K562 (cell line): Measurements from ENCODE around the gene ARHGEF1. TPM values are rescaled to one million over a fixed set of nuclear protein-coding genes. Genes with fewer than 3 reads are reported as not detected.
A peak's percentile ranks its signal among the peaks of the same experiment; 100 is the strongest.

Experiments
- E2F6 ChIP-seq, 2 experiments: IDR thresholded peaks; 2 replicates each; pipeline ENCODE4 v1.6.1; 2011; ENCODE audit warnings: borderline replicate concordance in 1 of 2, control low read depth in 1 of 2, low read depth in 1 of 2, low read length in 1 of 2, mild to moderate bottlenecking in 1 of 2, mixed read lengths in 1 of 2, moderate library complexity in 1 of 2; ENCODE audit not compliant: insufficient read depth in 1 of 2, insufficient read length in 1 of 2, poor library complexity in 1 of 2, severe bottlenecking in 1 of 2; ENCODE audit errors: extremely low read depth in 1 of 2
- ETV1 ChIP-seq: fragments of 450-650 bp; conservative IDR thresholded peaks from 2 replicates; pipeline ENCODE4 v1.6.1; 2016; ENCODE audit warnings: missing genetic modification characterization, control low read depth, low read depth, missing compliant biosample characterization
- ETV5 ChIP-seq: sonication (generic); formaldehyde crosslinking; IDR thresholded peaks from 2 replicates; pipeline ENCODE4 v1.4.0; 2020; ENCODE audit warnings: low read depth, mild to moderate bottlenecking, missing genetic modification reagents
- HDAC2 ChIP-seq: fragments of 450-650 bp; IDR thresholded peaks from 2 replicates; pipeline ENCODE4 v1.6.1; 2016; ENCODE audit warnings: mild to moderate bottlenecking
- KDM4B ChIP-seq, 2 experiments: fragments of 450-650 bp in 1 of 2; sonication (generic) in 1 of 2; IDR thresholded peaks; 2 replicates each; pipeline ENCODE4 v1.6.1; 2016 to 2017; ENCODE audit warnings: borderline replicate concordance in 2 of 2, antibody characterized with exemption in 1 of 2, low read depth in 1 of 2, mild to moderate bottlenecking in 1 of 2
- MAX ChIP-seq: sonication (generic); formaldehyde crosslinking; IDR thresholded peaks from 2 replicates; pipeline ENCODE4 v1.9.0; 2022; ENCODE audit warnings: mild to moderate bottlenecking, missing genetic modification reagents
- MLLT1 ChIP-seq, 2 experiments: fragments of 450-650 bp; IDR thresholded peaks; 2 replicates each; pipeline ENCODE4 v1.6.1; 2016
- MTA1 ChIP-seq: fragments of 450-650 bp; IDR thresholded peaks from 2 replicates; pipeline ENCODE4 v1.6.1; 2017; ENCODE audit warnings: borderline replicate concordance
- TBL1XR1 ChIP-seq, 2 experiments: IDR thresholded peaks; 2 replicates each; pipeline ENCODE4 v1.6.1; 2012; ENCODE audit warnings: improper control_type of control experiment in 2 of 2, low read length in 2 of 2, mild to moderate bottlenecking in 1 of 2
- ZBTB40 ChIP-seq, 2 experiments: fragments of 450-650 bp in 1 of 2; sonication (generic) in 1 of 2; formaldehyde crosslinking in 1 of 2; IDR thresholded peaks; 2 replicates each; pipeline versions ENCODE4 v1.7.1 to v1.9.0; 2016 to 2022; ENCODE audit warnings: inconsistent platforms in 1 of 2, mild to moderate bottlenecking in 1 of 2, missing genetic modification reagents in 1 of 2
- ZFX ChIP-seq: sonication (generic); formaldehyde crosslinking; IDR thresholded peaks from 2 replicates; pipeline ENCODE4 v1.8.0; 2022; ENCODE audit warnings: mild to moderate bottlenecking, missing genetic modification reagents, moderate library complexity
- ZNF511 ChIP-seq: sonication (generic); formaldehyde crosslinking; IDR thresholded peaks from 2 replicates; pipeline ENCODE4 v1.8.0; 2022; ENCODE audit warnings: mild to moderate bottlenecking, missing genetic modification reagents
- polyA plus RNA-seq, 8 experiments: library from polyadenylated mRNA; depleted of rRNA in 4 of 8; stranded (reverse) in 5 of 8; unstranded in 3 of 8; fragments of >200 nt; fragmentation: Nextera tagmentation in 2 of 8; fragmentation: Illumina TruSeq in 1 of 8; extraction: Ambion mirVana in 2 of 8; extraction: Trizol in 1 of 8; gene quantifications; 2 replicates each; pipeline versions ENCODE4 v1.2.1 to v1.2.3, GENCODE V29; 2011 to 2014; ENCODE audit warnings: inconsistent platforms in 1 of 8, missing spikeins in 1 of 8
- total RNA-seq, 7 experiments: library from RNA; depleted of rRNA in 6 of 7; stranded (reverse); fragments of >200 nt in 6 of 7; fragmentation: Illumina TruSeq in 2 of 7; extraction: Trizol in 2 of 7; gene quantifications; 2 replicates each; pipeline versions ENCODE4 v1.2.1 to v1.2.3, GENCODE V29; 2011 to 2021; ENCODE audit warnings: low replicate concordance in 1 of 7

Gene ARHGEF1
- total and polyA plus RNA-seq, 9 of the 15 experiments (the other 6 are each of a cell fraction or from before 2014, with no cell fraction given): 1.9 to 149 (median 29.8) TPM

- TF ChIP-seq ZBTB40 (IDR thresholded peaks at IDR 0.05) (peak; percentile 29; the same call in 1 of the 2 replicates), ZBTB40 (CRISPR knock-in tag; IDR thresholded peaks at IDR 0.05) (no peak), ETV1 (tag) (peak; percentile 42), TBL1XR1 (IDR thresholded peaks at IDR 0.05; ENCODE audit: low read length in 2 of 2) (no peak), ETV5 (CRISPR knock-in tag) (peak; percentile 44; the same call in 1 of the 2 replicates), E2F6 (IDR thresholded peaks at IDR 0.05; ENCODE audit: borderline replicate concordance in 1 of 2, extremely low read depth in 1 of 2, insufficient read depth in 1 of 2, insufficient read length in 1 of 2, low read depth in 1 of 2, low read length in 1 of 2, poor library complexity in 1 of 2, severe bottlenecking in 1 of 2) (peak in 1 of 2 experiments; percentile 56), HDAC2 (0 out of 2 replicates have a peak, but pooled peaks have one; percentile 24), MTA1 (peak; percentile 33; the same call in 1 of the 2 replicates), MAX (CRISPR knock-in tag) (no peak), ZNF511 (0 out of 2 replicates have a peak, but pooled peaks have one; percentile 33), MLLT1 (IDR thresholded peaks at IDR 0.05) (peak in 1 of 2 experiments; percentile 66; a peak in 1 of 4 replicates), KDM4B (IDR thresholded peaks at IDR 0.05; ENCODE audit: borderline replicate concordance in 2 of 2, low read depth in 1 of 2) (no peak; a peak in 1 of 4 replicates), ZFX (CRISPR knock-in tag) (peak; percentile 53)
Observed at GRCh38 chr19:41939861-41940730, 57.1 kb downstream of the ARHGEF1 start (continued).
